K562 (cell line): ENCODE results near the gene HEXD. TPM values are rescaled to one million over a fixed set of nuclear protein-coding genes. Genes with fewer than 3 reads are reported as not detected.

Experiments
- CREM ChIP-seq: IDR thresholded peaks from 2 replicates; pipeline ENCODE4 v1.6.1; 2014; ENCODE audit warnings: antibody characterized with exemption, low read depth
- GTF2E2 ChIP-seq: fragments of 200-800 bp; sonication (Bioruptor generic); IDR thresholded peaks from 2 replicates; pipeline ENCODE4 v1.6.1; 2016; ENCODE audit warnings: missing genetic modification characterization, missing compliant biosample characterization
- KAT2B ChIP-seq: IDR thresholded peaks from one replicate; pipeline ENCODE4 v1.6.1; 2012; ENCODE audit warnings: low read depth, mild to moderate bottlenecking, control low read depth, inconsistent platforms, low read length, moderate library complexity
- KLF10 ChIP-seq: fragments of 250-450 bp; sonication (Bioruptor Pico); IDR thresholded peaks from 2 replicates; pipeline ENCODE4 v1.6.1; 2021; ENCODE audit warnings: matching md5 sums
- SAFB ChIP-seq: fragments of 200-400 bp; formaldehyde crosslinking; IDR thresholded peaks from 2 replicates; pipeline ENCODE4 v1.6.1; 2017; ENCODE audit warnings: low read depth, low read length, borderline replicate concordance
- SMAD1 ChIP-seq: fragments of 150-350 bp; IDR thresholded peaks from 2 replicates; pipeline ENCODE4 v1.6.1; 2014; ENCODE audit warnings: low read length, low read depth; ENCODE audit not compliant: partially characterized antibody
- THRAP3 ChIP-seq: fragments of 450-650 bp; IDR thresholded peaks from 2 replicates; pipeline ENCODE4 v1.6.1; 2016; ENCODE audit warnings: mild to moderate bottlenecking, inconsistent platforms, borderline replicate concordance
- ZFP30 ChIP-seq: fragments of 250-450 bp; sonication (Bioruptor Pico); IDR thresholded peaks from 2 replicates; pipeline ENCODE4 v1.8.0; 2022; ENCODE audit warnings: moderate library complexity, mild to moderate bottlenecking, inconsistent platforms, borderline replicate concordance
- ZNF507 ChIP-seq: conservative IDR thresholded peaks from 2 replicates; pipeline ENCODE4 v1.6.1; 2017; ENCODE audit warnings: missing genetic modification characterization, missing compliant biosample characterization
- polyA plus RNA-seq, 8 experiments: library from polyadenylated mRNA; depleted of rRNA in 4 of 8; stranded (reverse) in 5 of 8; unstranded in 3 of 8; fragments of >200 nt; fragmentation: Nextera tagmentation in 2 of 8; fragmentation: Illumina TruSeq in 1 of 8; extraction: Ambion mirVana in 2 of 8; extraction: Trizol in 1 of 8; gene quantifications; 2 replicates each; pipeline versions ENCODE4 v1.2.1 to v1.2.3, GENCODE V29; 2011 to 2014; ENCODE audit warnings: inconsistent platforms in 1 of 8, missing spikeins in 1 of 8
- total RNA-seq, 7 experiments: library from RNA; depleted of rRNA in 6 of 7; stranded (reverse); fragments of >200 nt in 6 of 7; fragmentation: Illumina TruSeq in 2 of 7; extraction: Trizol in 2 of 7; gene quantifications; 2 replicates each; pipeline versions ENCODE4 v1.2.1 to v1.2.3, GENCODE V29; 2011 to 2021; ENCODE audit warnings: low replicate concordance in 1 of 7
- TF ChIP-seq, protein P1 (sequence below): fragments of 250-450 bp; sonication (Bioruptor Pico); IDR thresholded peaks from 2 replicates; pipeline ENCODE4 v1.5.0; 2020; ENCODE audit warnings: mild to moderate bottlenecking, borderline replicate concordance
- TF ChIP-seq, protein P2 (sequence below): fragments of 200-400 bp; formaldehyde crosslinking; IDR thresholded peaks from 2 replicates; pipeline ENCODE4 v1.6.1; 2017; ENCODE audit warnings: mild to moderate bottlenecking, low read depth, low read length, moderate library complexity
- TF ChIP-seq, protein P3 (sequence below): fragments of 250-450 bp; sonication (Bioruptor Pico); IDR thresholded peaks from 2 replicates; pipeline ENCODE4 v1.8.0; 2022; ENCODE audit warnings: moderate library complexity, mild to moderate bottlenecking, inconsistent platforms

The HEXD gene
- total and polyA plus RNA-seq, 9 of the 15 experiments (the other 6 are each of a cell fraction or from before 2014, with no cell fraction given): 1.0 to 25.3 (median 10.0) TPM

DNA sequence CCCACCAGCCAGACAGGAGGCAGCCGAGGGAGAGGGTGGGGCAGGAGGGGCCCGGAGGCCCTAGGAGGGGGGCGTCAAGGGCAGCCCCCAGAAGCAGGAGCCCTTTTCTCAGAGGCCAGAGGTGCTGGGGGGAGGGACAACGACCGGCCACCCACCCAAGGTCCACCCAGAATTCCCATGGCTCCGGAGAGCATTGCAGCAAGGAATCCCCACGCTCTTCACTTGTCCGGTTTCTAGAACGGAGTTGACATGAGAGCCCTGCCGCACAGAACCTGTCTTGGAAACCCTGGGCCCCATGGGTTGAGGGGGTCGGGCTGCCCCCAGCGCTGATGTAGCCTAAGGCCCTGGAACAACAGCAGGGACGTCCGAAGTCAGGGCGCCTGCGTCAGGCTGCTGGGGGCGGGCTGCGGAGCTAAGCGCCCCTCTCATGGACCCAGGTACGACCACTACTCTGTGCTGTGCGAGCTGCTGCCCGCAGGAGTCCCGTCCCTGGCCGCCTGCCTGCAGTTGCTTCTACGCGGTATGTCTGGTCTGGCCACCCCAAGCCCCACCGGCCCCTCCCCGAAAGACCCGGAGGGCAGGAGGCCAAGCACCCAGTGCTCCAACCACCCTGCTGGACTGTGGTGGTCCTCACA, 21.2 kb downstream of the HEXD start (continued):
- TF ChIP-seq, protein P1, sequence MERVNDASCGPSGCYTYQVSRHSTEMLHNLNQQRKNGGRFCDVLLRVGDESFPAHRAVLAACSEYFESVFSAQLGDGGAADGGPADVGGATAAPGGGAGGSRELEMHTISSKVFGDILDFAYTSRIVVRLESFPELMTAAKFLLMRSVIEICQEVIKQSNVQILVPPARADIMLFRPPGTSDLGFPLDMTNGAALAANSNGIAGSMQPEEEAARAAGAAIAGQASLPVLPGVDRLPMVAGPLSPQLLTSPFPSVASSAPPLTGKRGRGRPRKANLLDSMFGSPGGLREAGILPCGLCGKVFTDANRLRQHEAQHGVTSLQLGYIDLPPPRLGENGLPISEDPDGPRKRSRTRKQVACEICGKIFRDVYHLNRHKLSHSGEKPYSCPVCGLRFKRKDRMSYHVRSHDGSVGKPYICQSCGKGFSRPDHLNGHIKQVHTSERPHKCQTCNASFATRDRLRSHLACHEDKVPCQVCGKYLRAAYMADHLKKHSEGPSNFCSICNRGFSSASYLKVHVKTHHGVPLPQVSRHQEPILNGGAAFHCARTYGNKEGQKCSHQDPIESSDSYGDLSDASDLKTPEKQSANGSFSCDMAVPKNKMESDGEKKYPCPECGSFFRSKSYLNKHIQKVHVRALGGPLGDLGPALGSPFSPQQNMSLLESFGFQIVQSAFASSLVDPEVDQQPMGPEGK: no peak
- TF ChIP-seq, protein P2, sequence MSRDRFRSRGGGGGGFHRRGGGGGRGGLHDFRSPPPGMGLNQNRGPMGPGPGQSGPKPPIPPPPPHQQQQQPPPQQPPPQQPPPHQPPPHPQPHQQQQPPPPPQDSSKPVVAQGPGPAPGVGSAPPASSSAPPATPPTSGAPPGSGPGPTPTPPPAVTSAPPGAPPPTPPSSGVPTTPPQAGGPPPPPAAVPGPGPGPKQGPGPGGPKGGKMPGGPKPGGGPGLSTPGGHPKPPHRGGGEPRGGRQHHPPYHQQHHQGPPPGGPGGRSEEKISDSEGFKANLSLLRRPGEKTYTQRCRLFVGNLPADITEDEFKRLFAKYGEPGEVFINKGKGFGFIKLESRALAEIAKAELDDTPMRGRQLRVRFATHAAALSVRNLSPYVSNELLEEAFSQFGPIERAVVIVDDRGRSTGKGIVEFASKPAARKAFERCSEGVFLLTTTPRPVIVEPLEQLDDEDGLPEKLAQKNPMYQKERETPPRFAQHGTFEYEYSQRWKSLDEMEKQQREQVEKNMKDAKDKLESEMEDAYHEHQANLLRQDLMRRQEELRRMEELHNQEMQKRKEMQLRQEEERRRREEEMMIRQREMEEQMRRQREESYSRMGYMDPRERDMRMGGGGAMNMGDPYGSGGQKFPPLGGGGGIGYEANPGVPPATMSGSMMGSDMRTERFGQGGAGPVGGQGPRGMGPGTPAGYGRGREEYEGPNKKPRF: no peak
- TF ChIP-seq CREM: no peak
- TF ChIP-seq THRAP3: no peak
- TF ChIP-seq, protein P3, sequence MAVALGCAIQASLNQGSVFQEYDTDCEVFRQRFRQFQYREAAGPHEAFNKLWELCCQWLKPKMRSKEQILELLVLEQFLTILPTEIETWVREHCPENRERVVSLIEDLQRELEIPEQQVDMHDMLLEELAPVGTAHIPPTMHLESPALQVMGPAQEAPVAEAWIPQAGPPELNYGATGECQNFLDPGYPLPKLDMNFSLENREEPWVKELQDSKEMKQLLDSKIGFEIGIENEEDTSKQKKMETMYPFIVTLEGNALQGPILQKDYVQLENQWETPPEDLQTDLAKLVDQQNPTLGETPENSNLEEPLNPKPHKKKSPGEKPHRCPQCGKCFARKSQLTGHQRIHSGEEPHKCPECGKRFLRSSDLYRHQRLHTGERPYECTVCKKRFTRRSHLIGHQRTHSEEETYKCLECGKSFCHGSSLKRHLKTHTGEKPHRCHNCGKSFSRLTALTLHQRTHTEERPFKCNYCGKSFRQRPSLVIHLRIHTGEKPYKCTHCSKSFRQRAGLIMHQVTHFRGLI (CRISPR knock-in tag): no peak
- no peak for TF ChIP-seq ZNF507 (tag)
- TF ChIP-seq KAT2B: no peak
- TF ChIP-seq SAFB: no peak
- no peak for TF ChIP-seq SMAD1
- no peak for TF ChIP-seq GTF2E2
- TF ChIP-seq ZFP30: no peak
- TF ChIP-seq KLF10 (CRISPR knock-in tag): no peak
